Measurements from ENCODE around the gene TTN.
A peak's percentile ranks its signal among the peaks of the same experiment; 100 is the strongest.
"Not testable (repeated sequence)": the region's sequence is repeated elsewhere in the genome, so short reads cannot be mapped to it uniquely, and the experiment has no call there.

TTN gene

GRCh38 chr2:178530131-178530530, 277.1 kb downstream of the TTN start:
- no peak for DNase-seq (ENCODE audit: low spot score)

- no peak for DNase-seq (ENCODE audit: low spot score)
Measured at GRCh38 chr2:178529194-178529593, 278.0 kb downstream of the TTN start.

- no peak for DNase-seq (ENCODE audit: low spot score)
Measured at GRCh38 chr2:178528647-178529046, 278.6 kb downstream of the TTN start.

- DNase-seq (ENCODE audit: low spot score): no peak
Measured at GRCh38 chr2:178527592-178527991, 279.6 kb downstream of the TTN start.

GRCh38 chr2:178526256-178526655, 281.0 kb downstream of the TTN start:
- no peak for DNase-seq (ENCODE audit: low spot score)

- DNase-seq (ENCODE audit: low spot score): not testable (repeated sequence)
Measured at GRCh38 chr2:178525460-178525859, 281.8 kb downstream of the TTN start.

- DNase-seq (ENCODE audit: low spot score): not testable (repeated sequence)
Measured at GRCh38 chr2:178525010-178525409, 282.2 kb downstream of the TTN start.

GRCh38 chr2:178523596-178524134, 283.6 kb downstream of the TTN start:
- DNase-seq (ENCODE audit: low spot score): no peak

GRCh38 chr2:178522950-178523595, 284.1 kb downstream of the TTN start:
- DNase-seq (ENCODE audit: low spot score): peak; percentile 76

- DNase-seq (ENCODE audit: low spot score): no peak
Measured at GRCh38 chr2:178521304-178522150, 285.7 kb downstream of the TTN start.

- no peak for DNase-seq (ENCODE audit: low spot score)
Measured at GRCh38 chr2:178517496-178517895, 289.7 kb downstream of the TTN start.

- DNase-seq (ENCODE audit: low spot score): no peak
Measured at GRCh38 chr2:178514664-178515063, 292.6 kb downstream of the TTN start.

- no peak for DNase-seq (ENCODE audit: low spot score)
Measured at GRCh38 chr2:178513876-178514275, 293.3 kb downstream of the TTN start.

- DNase-seq (ENCODE audit: low spot score): no peak
Measured at GRCh38 chr2:178512484-178512883, 294.7 kb downstream of the TTN start.

- no peak for DNase-seq (ENCODE audit: low spot score)
Measured at GRCh38 chr2:178510384-178510783, 296.8 kb downstream of the TTN start.

- no peak for DNase-seq (ENCODE audit: low spot score)
Measured at GRCh38 chr2:178508646-178509045, 298.6 kb downstream of the TTN start.

GRCh38 chr2:178506949-178507348, 300.3 kb downstream of the TTN start:
- no peak for DNase-seq (ENCODE audit: low spot score)

- DNase-seq (ENCODE audit: low spot score): no peak
Measured at GRCh38 chr2:178506524-178506923, 300.7 kb downstream of the TTN start.

- DNase-seq (ENCODE audit: low spot score): no peak
Measured at GRCh38 chr2:178506101-178506500, 301.1 kb downstream of the TTN start.

- DNase-seq (ENCODE audit: low spot score): no peak
Measured at GRCh38 chr2:178502751-178503150, 304.5 kb downstream of the TTN start.

- no peak for DNase-seq (ENCODE audit: low spot score)
Measured at GRCh38 chr2:178499640-178500039, 307.6 kb downstream of the TTN start.

GRCh38 chr2:178498137-178498536, 309.1 kb downstream of the TTN start:
- no peak for DNase-seq (ENCODE audit: low spot score)

GRCh38 chr2:178496049-178496448, 311.2 kb downstream of the TTN start:
- no peak for DNase-seq (ENCODE audit: low spot score)

All from SW480 (cell line).